GM19395 (cell line): ENCODE measurements around the gene GC.
"Not testable (repeated sequence)": the region's sequence is repeated elsewhere in the genome, so short reads cannot be mapped to it uniquely, and the experiment has no call there.

Source experiments
- ATAC-seq: cut with Tn5 transposase; IDR thresholded peaks from one replicate; pipeline ENCODE4 v1.9.1; 2021; ENCODE audit warnings: mild to moderate bottlenecking, moderate library complexity; ENCODE audit not compliant: unreplicated experiment

The GC gene

GRCh38 chr4:71768123-71768522 is 15.8 kb downstream of the GC start:
- ATAC-seq: no peak

GRCh38 chr4:71765821-71766383 is 18.0 kb downstream of the GC start:
- no peak for ATAC-seq

GRCh38 chr4:71765350-71765749 is 18.5 kb downstream of the GC start:
- ATAC-seq: no peak

- ATAC-seq: no peak
These were observed 31.4 kb downstream of the GC start for GRCh38 chr4:71752383-71753042.

- no peak for ATAC-seq
These were observed 34.8 kb downstream of the GC start for GRCh38 chr4:71749008-71749594.

GRCh38 chr4:71746379-71746778 is 37.5 kb downstream of the GC start:
- no peak for ATAC-seq

- not testable (repeated sequence) for ATAC-seq
These were observed 45.1 kb downstream of the GC start for GRCh38 chr4:71738782-71739181.

- no peak for ATAC-seq
These were observed 51.2 kb downstream of the GC start for GRCh38 chr4:71732706-71733105.

GRCh38 chr4:71732066-71732465 is 51.8 kb downstream of the GC start:
- ATAC-seq: no peak

- ATAC-seq: no peak
These were observed 54.0 kb downstream of the GC start for GRCh38 chr4:71729856-71730255.

- peak; percentile 82 for ATAC-seq
These were observed 70.2 kb downstream of the GC start for GRCh38 chr4:71713611-71714203.

GRCh38 chr4:71711985-71712348 is 71.9 kb downstream of the GC start:
- ATAC-seq: no peak

- no peak for ATAC-seq
These were observed 72.6 kb downstream of the GC start for GRCh38 chr4:71711044-71711984.

- no peak for ATAC-seq
These were observed 73.9 kb downstream of the GC start for GRCh38 chr4:71709961-71710360.

- ATAC-seq: no peak
These were observed 85.7 kb downstream of the GC start for GRCh38 chr4:71698141-71698540.

GRCh38 chr4:71697031-71697430 is 86.8 kb downstream of the GC start:
- no peak for ATAC-seq

GRCh38 chr4:71694961-71695360 is 88.9 kb downstream of the GC start:
- no peak for ATAC-seq

- no peak for ATAC-seq
These were observed 90.9 kb downstream of the GC start for GRCh38 chr4:71692963-71693362.

GRCh38 chr4:71692198-71692597 is 91.7 kb downstream of the GC start:
- ATAC-seq: no peak
